A673 (cell line): ENCODE results near the gene THSD7B.

Source experiments
- CTCF ChIP-seq: fragments of 300-800, 200-600 bp; sonication (generic); conservative IDR thresholded peaks from 2 replicates; pipeline ENCODE4 v1.5.1; 2017; ENCODE audit warnings: low read depth, mild to moderate bottlenecking, antibody characterized with exemption, low read length, moderate library complexity, mixed read lengths
- EZH2 ChIP-seq: fragments of 200-600 bp; sonication (generic); IDR thresholded peaks from 2 replicates; pipeline ENCODE4 v1.6.1; 2017; ENCODE audit warnings: borderline replicate concordance, low read depth, mild to moderate bottlenecking, mixed read lengths, antibody characterized with exemption, low read length; ENCODE audit not compliant: poor library complexity, severe bottlenecking

DNA sequence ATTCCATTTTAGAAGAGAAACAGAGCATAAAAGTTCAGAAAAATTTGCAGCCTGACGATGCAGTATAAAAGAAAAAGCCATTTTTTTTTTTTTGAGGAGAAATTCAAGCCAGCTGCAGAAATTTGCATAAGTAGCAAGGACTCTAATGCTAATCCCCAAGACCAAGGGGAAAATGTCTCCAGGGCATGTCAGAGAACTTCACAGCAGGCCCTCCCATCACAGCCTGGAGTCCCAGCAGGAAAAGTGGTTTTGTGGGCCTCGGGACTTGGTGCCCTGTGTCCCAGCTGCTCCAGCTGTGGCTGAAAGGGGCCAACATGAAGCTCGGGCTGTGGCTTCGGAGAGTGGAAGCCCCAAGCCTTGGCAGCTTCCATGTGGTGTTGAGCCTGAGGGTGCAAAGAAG, 873.6 kb downstream of the THSD7B start:
- TF ChIP-seq CTCF = no peak
- TF ChIP-seq EZH2 = no peak
